Gastrocnemius medialis (tissue), 4 donors: Measurements from ENCODE around the gene DPYSL4.

Source experiments
- POLR2A ChIP-seq, 2 donors: fragments of 450-650 bp; IDR thresholded peaks; one replicate each; pipeline ENCODE4 v1.6.1; 2017; ENCODE audit warnings: antibody characterized with exemption in 2 of 2, mild to moderate bottlenecking in 2 of 2, moderate library complexity in 2 of 2
- TF ChIP-seq, protein P1 (sequence below), 5 experiments: fragments of 450-650 bp in 3 of 5; fragments of 200-600 bp in 2 of 5; sonication (generic) in 2 of 5; IDR thresholded peaks in 4 of 5; conservative IDR thresholded peaks in 1 of 5; 1 replicate in 4 of 5; 2 replicates in 1 of 5; pipeline ENCODE4 v1.5.1; 2016 to 2019; ENCODE audit warnings: antibody characterized with exemption in 5 of 5, mild to moderate bottlenecking in 3 of 5, moderate library complexity in 3 of 5

GRCh38 chr10:132168571-132169030 lies 18.1 kb upstream of the DPYSL4 start:
- TF ChIP-seq, protein P1, sequence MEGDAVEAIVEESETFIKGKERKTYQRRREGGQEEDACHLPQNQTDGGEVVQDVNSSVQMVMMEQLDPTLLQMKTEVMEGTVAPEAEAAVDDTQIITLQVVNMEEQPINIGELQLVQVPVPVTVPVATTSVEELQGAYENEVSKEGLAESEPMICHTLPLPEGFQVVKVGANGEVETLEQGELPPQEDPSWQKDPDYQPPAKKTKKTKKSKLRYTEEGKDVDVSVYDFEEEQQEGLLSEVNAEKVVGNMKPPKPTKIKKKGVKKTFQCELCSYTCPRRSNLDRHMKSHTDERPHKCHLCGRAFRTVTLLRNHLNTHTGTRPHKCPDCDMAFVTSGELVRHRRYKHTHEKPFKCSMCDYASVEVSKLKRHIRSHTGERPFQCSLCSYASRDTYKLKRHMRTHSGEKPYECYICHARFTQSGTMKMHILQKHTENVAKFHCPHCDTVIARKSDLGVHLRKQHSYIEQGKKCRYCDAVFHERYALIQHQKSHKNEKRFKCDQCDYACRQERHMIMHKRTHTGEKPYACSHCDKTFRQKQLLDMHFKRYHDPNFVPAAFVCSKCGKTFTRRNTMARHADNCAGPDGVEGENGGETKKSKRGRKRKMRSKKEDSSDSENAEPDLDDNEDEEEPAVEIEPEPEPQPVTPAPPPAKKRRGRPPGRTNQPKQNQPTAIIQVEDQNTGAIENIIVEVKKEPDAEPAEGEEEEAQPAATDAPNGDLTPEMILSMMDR (IDR thresholded peaks at IDR 0.05 in 4 of 5, conservative IDR thresholded peaks at IDR 0.05 in 1 of 5) = no peak
- TF ChIP-seq POLR2A (IDR thresholded peaks at IDR 0.05) = no peak
